Measurements from ENCODE around the gene HLX. TPM values are rescaled to one million over a fixed set of nuclear protein-coding genes. Genes with fewer than 3 reads are reported as not detected.

Gene HLX
- total RNA-seq, 6 donors from 2014 or later, result 10.9 to 27.4 (median 20.5) TPM

GRCh38 chr1:220877377-220878095 lies 1.7 kb upstream of the HLX start:
- DNase-seq, result peak in 1 of 2 donors; percentile 38
- Histone ChIP-seq H3K9me3 (no peaks in the 10 kb centered on the region), H3K27ac (peak overlapping the region; percentile 89 to 99 (median 96)), H3K27me3 (peaks cover 0 to 6% (median 0%) of the 10 kb centered on the region in 4 donors), H3K4me3 (peak overlapping the region in 3 of 4 donors; percentile 36 to 83 (median 69)), H3K4me1 (peaks cover 32 to 59% (median 39%) of the 10 kb centered on the region in 4 donors), H3K36me3 (peaks cover 0 to 7% (median 2%) of the 10 kb centered on the region in 4 donors)
- ATAC-seq (ENCODE audit: low FRiP score in 2 of 2), result no peak
- 37 to 44% methylated on average over 20 to 26 of the region's 26 CpGs for WGBS, 2 donors
- no peak for TF ChIP-seq EP300 (IDR thresholded peaks at IDR 0.05)
- TF ChIP-seq, protein P1, sequence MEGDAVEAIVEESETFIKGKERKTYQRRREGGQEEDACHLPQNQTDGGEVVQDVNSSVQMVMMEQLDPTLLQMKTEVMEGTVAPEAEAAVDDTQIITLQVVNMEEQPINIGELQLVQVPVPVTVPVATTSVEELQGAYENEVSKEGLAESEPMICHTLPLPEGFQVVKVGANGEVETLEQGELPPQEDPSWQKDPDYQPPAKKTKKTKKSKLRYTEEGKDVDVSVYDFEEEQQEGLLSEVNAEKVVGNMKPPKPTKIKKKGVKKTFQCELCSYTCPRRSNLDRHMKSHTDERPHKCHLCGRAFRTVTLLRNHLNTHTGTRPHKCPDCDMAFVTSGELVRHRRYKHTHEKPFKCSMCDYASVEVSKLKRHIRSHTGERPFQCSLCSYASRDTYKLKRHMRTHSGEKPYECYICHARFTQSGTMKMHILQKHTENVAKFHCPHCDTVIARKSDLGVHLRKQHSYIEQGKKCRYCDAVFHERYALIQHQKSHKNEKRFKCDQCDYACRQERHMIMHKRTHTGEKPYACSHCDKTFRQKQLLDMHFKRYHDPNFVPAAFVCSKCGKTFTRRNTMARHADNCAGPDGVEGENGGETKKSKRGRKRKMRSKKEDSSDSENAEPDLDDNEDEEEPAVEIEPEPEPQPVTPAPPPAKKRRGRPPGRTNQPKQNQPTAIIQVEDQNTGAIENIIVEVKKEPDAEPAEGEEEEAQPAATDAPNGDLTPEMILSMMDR (IDR thresholded peaks at IDR 0.05), result no peak
- no peak for TF ChIP-seq POLR2A (IDR thresholded peaks at IDR 0.05)
- no peak for TF ChIP-seq POLR2AphosphoS5 (IDR thresholded peaks at IDR 0.05)

GRCh38 chr1:220878191-220879075 lies 810 bp upstream of the HLX start:
- Histone ChIP-seq H3K27me3 (peaks cover 0 to 6% (median 0%) of the 10 kb centered on the region in 4 donors), H3K36me3 (peaks cover 0 to 12% (median 3%) of the 10 kb centered on the region in 4 donors), H3K4me3 (peak overlapping the region; percentile 41 to 83 (median 66)), H3K9me3 (no peaks in the 10 kb centered on the region), H3K4me1 (peaks cover 38 to 64% (median 46%) of the 10 kb centered on the region in 4 donors), H3K27ac (peak overlapping the region; percentile 93 to 99 (median 98))
- ATAC-seq (ENCODE audit: low FRiP score in 2 of 2) (peak; percentile 1 to 13), DNase-seq (peak in 1 of 2 donors; percentile 42)
- TF ChIP-seq POLR2AphosphoS5 (IDR thresholded peaks at IDR 0.05), result peak in 1 of 2 donors; percentile 12
- TF ChIP-seq, protein P1 (IDR thresholded peaks at IDR 0.05), result no peak
- WGBS, 2 donors, result 9 to 15% methylated on average over 31 to 42 of the region's 42 CpGs

DNA sequence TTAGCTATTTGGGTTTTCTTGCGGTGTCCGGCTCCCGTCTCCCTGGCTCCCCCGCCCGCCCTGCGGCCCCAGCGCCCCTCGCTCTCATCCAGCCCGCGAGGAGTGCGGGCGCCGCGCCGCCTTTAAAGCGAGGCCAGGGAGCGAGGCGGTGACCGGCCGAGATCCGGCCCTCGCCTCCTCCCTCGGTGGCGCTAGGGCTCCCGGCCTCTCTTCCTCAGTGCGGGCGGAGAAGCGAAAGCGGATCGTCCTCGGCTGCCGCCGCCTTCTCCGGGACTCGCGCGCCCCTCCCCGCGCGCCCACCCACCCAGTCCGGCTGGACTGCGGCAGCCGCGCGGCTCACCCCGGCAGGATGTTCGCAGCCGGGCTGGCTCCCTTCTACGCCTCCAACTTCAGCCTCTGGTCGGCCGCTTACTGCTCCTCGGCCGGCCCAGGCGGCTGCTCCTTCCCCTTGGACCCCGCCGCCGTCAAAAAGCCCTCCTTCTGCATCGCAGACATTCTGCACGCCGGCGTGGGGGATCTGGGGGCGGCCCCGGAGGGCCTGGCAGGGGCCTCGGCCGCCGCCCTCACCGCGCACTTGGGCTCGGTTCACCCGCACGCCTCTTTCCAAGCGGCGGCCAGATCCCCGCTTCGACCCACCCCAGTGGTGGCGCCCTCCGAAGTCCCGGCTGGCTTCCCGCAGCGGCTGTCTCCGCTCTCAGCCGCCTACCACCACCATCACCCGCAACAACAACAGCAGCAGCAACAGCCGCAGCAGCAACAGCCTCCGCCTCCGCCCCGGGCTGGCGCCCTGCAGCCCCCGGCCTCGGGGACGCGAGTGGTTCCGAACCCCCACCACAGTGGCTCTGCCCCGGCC lies 492 bp downstream of the HLX start:
- H3K27ac ChIP-seq, result peak overlapping the region; percentile 93 to 99 (median 98)
- DNase-seq (peak; percentile 39 to 94), ATAC-seq (ENCODE audit: low FRiP score in 2 of 2) (peak; percentile 37 to 85)
- 2 to 8% methylated on average over 18 to 86 of the region's 94 CpGs for WGBS, 2 donors
- peaks cover 33 to 66% (median 46%) of the 10 kb centered on the region in 4 donors for H3K4me1 ChIP-seq
- H3K36me3 ChIP-seq, result peaks cover 2 to 25% (median 13%) of the 10 kb centered on the region in 4 donors
- H3K4me3 ChIP-seq, result peak overlapping the region; percentile 63 to 83 (median 74)
- H3K27me3 ChIP-seq, result peaks cover 0 to 6% (median 0%) of the 10 kb centered on the region in 4 donors
- TF ChIP-seq, protein P1 (IDR thresholded peaks at IDR 0.05), result no peak
- TF ChIP-seq POLR2AphosphoS5 (IDR thresholded peaks at IDR 0.05), result peak in 1 of 2 donors; percentile 5
- TF ChIP-seq POLR2A (IDR thresholded peaks at IDR 0.05), result peak in 1 of 4 donors; percentile 36
- H3K9me3 ChIP-seq, result no peaks in the 10 kb centered on the region

DNA sequence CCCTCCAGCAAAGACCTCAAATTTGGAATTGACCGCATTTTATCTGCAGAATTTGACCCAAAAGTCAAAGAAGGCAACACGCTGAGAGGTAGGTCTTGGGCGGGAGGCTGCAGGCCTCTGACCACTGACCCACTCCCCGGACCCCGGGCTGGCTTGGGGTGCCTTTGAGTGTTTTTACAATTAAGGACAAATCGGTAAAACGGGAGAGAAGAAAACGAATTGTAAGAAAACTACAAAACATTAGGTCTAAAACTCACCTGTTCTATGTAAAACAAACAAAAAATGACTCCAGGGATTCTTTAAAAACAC lies 1.1 kb downstream of the HLX start:
- Histone ChIP-seq H3K27ac (peak overlapping the region; percentile 93 to 99 (median 98)), H3K36me3 (peaks cover 2 to 31% (median 19%) of the 10 kb centered on the region in 4 donors), H3K4me3 (peak overlapping the region; percentile 63 to 83 (median 74)), H3K4me1 (peaks cover 33 to 65% (median 46%) of the 10 kb centered on the region in 4 donors), H3K9me3 (no peaks in the 10 kb centered on the region), H3K27me3 (peaks cover 0 to 6% (median 0%) of the 10 kb centered on the region in 4 donors)
- TF ChIP-seq POLR2A (IDR thresholded peaks at IDR 0.05) (no peak), EP300 (IDR thresholded peaks at IDR 0.05) (no peak), POLR2AphosphoS5 (IDR thresholded peaks at IDR 0.05) (no peak)
- TF ChIP-seq, protein P1 (IDR thresholded peaks at IDR 0.05), result no peak
- DNase-seq (no peak), ATAC-seq (ENCODE audit: low FRiP score in 2 of 2) (no peak)
- 11 to 19% methylated on average over 8 of the region's 8 CpGs for WGBS, 2 donors

Data from upper lobe of left lung (tissue), 6 donors.